ENCODE measurements around the gene RNF43.

DNA sequence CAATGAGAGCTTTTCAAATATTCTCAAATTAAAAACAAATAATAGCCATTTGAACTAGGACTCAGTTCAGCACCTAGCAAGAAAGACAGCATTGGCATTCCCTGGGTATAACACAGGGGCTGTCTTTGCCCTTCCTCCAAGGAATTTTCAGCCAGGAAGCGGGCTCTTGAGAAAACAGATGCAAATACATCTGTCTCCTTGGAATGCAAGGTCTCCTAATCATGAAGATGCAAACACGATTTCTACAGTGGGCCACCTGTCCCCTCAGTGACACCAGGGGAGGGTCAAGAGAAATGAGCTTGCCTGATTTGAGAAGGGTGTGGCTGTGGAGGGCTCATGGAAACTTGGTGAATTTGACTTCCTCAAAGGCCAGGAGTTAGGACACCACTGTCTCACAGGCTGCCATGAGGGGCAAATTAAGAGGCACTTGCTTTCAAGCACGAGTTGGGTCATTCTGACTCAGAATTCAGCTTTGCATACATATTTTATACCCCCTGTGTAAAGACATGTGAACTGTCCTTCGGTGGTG lies 40.8 kb downstream of the RNF43 start:
- TF ChIP-seq, protein P1, sequence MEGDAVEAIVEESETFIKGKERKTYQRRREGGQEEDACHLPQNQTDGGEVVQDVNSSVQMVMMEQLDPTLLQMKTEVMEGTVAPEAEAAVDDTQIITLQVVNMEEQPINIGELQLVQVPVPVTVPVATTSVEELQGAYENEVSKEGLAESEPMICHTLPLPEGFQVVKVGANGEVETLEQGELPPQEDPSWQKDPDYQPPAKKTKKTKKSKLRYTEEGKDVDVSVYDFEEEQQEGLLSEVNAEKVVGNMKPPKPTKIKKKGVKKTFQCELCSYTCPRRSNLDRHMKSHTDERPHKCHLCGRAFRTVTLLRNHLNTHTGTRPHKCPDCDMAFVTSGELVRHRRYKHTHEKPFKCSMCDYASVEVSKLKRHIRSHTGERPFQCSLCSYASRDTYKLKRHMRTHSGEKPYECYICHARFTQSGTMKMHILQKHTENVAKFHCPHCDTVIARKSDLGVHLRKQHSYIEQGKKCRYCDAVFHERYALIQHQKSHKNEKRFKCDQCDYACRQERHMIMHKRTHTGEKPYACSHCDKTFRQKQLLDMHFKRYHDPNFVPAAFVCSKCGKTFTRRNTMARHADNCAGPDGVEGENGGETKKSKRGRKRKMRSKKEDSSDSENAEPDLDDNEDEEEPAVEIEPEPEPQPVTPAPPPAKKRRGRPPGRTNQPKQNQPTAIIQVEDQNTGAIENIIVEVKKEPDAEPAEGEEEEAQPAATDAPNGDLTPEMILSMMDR (IDR thresholded peaks at IDR 0.05): no peak
- no peak for TF ChIP-seq POLR2A (IDR thresholded peaks at IDR 0.05)

All from right lobe of liver (tissue), 4 donors.